ENCODE measurements around the gene OTULIN. TPM values are rescaled to one million over a fixed set of nuclear protein-coding genes. Genes with fewer than 3 reads are reported as not detected.

Gene OTULIN
- total RNA-seq, 1 experiment from 2014 or later = 20.0 TPM

- TF ChIP-seq CTCF (conservative IDR thresholded peaks at IDR 0.05; ENCODE audit: low read depth, low read length) (no peak), EZH2 (IDR thresholded peaks at IDR 0.05; ENCODE audit: borderline replicate concordance, low read depth, low read length, poor library complexity, severe bottlenecking) (no peak)
- ChIA-PET POLR2A (ENCODE audit: low non-redundant PET) (no interaction called here), CTCF (no interaction called here)
- Histone ChIP-seq H3K27me3 (replicated peaks; ENCODE audit: insufficient read depth, low read depth, low read length, poor library complexity) (no peaks in the 10 kb centered on the region), H3K27ac (ENCODE audit: low read depth, low read length, poor library complexity, severe bottlenecking) (no peak overlapping the region), H3K36me3 (ENCODE audit: insufficient read depth, low read length, poor library complexity, severe bottlenecking) (no peaks in the 10 kb centered on the region), H3K9me3 (ENCODE audit: low read depth, low read length, poor library complexity, severe bottlenecking) (no peaks in the 10 kb centered on the region), H3K4me3 (ENCODE audit: low read depth, low read length, poor library complexity, severe bottlenecking) (no peak overlapping the region), H3K4me1 (ENCODE audit: insufficient read depth, low read length, poor library complexity, severe bottlenecking) (no peaks in the 10 kb centered on the region)
- BruUV-seq (replicated peaks) = no TSS peak
- intact Hi-C loops (cut with micrococcal nuclease; ENCODE audit: unreplicated experiment) = no loop called here
- no peak for DNase-seq (ENCODE audit: low spot score)
These were observed 48.1 kb downstream of the OTULIN start for GRCh38 chr5:14712666-14713065.

GRCh38 chr5:14713476-14714390 is 49.2 kb downstream of the OTULIN start:
- ChIA-PET CTCF (no interaction called here), POLR2A (ENCODE audit: low non-redundant PET) (interaction anchor here (0.5 kb wide), 1 partner anchor 1755 kb away, joined by 6 read pairs; no protein-coding TSS in a partner anchor)
- Histone ChIP-seq H3K4me3 (ENCODE audit: low read depth, low read length, poor library complexity, severe bottlenecking) (no peak overlapping the region), H3K27ac (ENCODE audit: low read depth, low read length, poor library complexity, severe bottlenecking) (no peak overlapping the region), H3K27me3 (replicated peaks; ENCODE audit: insufficient read depth, low read depth, low read length, poor library complexity) (no peaks in the 10 kb centered on the region), H3K4me1 (ENCODE audit: insufficient read depth, low read length, poor library complexity, severe bottlenecking) (no peaks in the 10 kb centered on the region), H3K36me3 (ENCODE audit: insufficient read depth, low read length, poor library complexity, severe bottlenecking) (no peaks in the 10 kb centered on the region), H3K9me3 (ENCODE audit: low read depth, low read length, poor library complexity, severe bottlenecking) (no peaks in the 10 kb centered on the region)
- TF ChIP-seq CTCF (conservative IDR thresholded peaks at IDR 0.05; ENCODE audit: low read depth, low read length) = no peak
- no peak for TF ChIP-seq EZH2 (IDR thresholded peaks at IDR 0.05; ENCODE audit: borderline replicate concordance, low read depth, low read length, poor library complexity, severe bottlenecking)
- no TSS peak for BruUV-seq (replicated peaks)
- DNase-seq (ENCODE audit: low spot score) = no peak
- intact Hi-C loops (cut with micrococcal nuclease; ENCODE audit: unreplicated experiment) = no loop called here

- POLR2A ChIA-PET (ENCODE audit: low non-redundant PET) = no interaction called here
- H3K27me3 ChIP-seq (replicated peaks; ENCODE audit: insufficient read depth, low read depth, low read length, poor library complexity) = no peaks in the 10 kb centered on the region
- no peak overlapping the region for H3K4me3 ChIP-seq (ENCODE audit: low read depth, low read length, poor library complexity, severe bottlenecking)
- H3K36me3 ChIP-seq (ENCODE audit: insufficient read depth, low read length, poor library complexity, severe bottlenecking) = no peaks in the 10 kb centered on the region
- DNase-seq (ENCODE audit: low spot score) = no peak
- TF ChIP-seq EZH2 (IDR thresholded peaks at IDR 0.05; ENCODE audit: borderline replicate concordance, low read depth, low read length, poor library complexity, severe bottlenecking) = no peak
- no peak for TF ChIP-seq CTCF (conservative IDR thresholded peaks at IDR 0.05; ENCODE audit: low read depth, low read length)
- BruUV-seq (replicated peaks) = no TSS peak
- H3K4me1 ChIP-seq (ENCODE audit: insufficient read depth, low read length, poor library complexity, severe bottlenecking) = no peaks in the 10 kb centered on the region
- intact Hi-C loops (cut with micrococcal nuclease; ENCODE audit: unreplicated experiment) = no loop called here
- H3K27ac ChIP-seq (ENCODE audit: low read depth, low read length, poor library complexity, severe bottlenecking) = no peak overlapping the region
- H3K9me3 ChIP-seq (ENCODE audit: low read depth, low read length, poor library complexity, severe bottlenecking) = no peaks in the 10 kb centered on the region
- CTCF ChIA-PET = no interaction called here
These were observed 50.2 kb downstream of the OTULIN start for GRCh38 chr5:14714706-14715105.

All from A673 (cell line).